ENCODE results near the gene FSHB. TPM values are rescaled to one million over a fixed set of nuclear protein-coding genes. Genes with fewer than 3 reads are reported as not detected.

FSHB gene
- total RNA-seq, 1 experiment from 2014 or later, result not detected

- DNase-seq (ENCODE audit: low read depth, low spot score) (no peak), ATAC-seq (no peak)
- Histone ChIP-seq H3K27me3 (ENCODE audit: control insufficient read depth, insufficient read depth, low read length) (no peaks in the 10 kb centered on the region), H3K4me1 (ENCODE audit: control insufficient read depth, insufficient read depth, low read length) (no peaks in the 10 kb centered on the region), H3K9me3 (ENCODE audit: control insufficient read depth, insufficient read depth, low read depth, low read length) (no peaks in the 10 kb centered on the region), H3K4me3 (ENCODE audit: low read depth in 2 of 2, low read length in 2 of 2) (no peak overlapping the region), H3K36me3 (ENCODE audit: control insufficient read depth, insufficient read depth, low read length) (no peaks in the 10 kb centered on the region), H3K27ac (ENCODE audit: low read length) (no peak overlapping the region)
- TF ChIP-seq, protein P1, sequence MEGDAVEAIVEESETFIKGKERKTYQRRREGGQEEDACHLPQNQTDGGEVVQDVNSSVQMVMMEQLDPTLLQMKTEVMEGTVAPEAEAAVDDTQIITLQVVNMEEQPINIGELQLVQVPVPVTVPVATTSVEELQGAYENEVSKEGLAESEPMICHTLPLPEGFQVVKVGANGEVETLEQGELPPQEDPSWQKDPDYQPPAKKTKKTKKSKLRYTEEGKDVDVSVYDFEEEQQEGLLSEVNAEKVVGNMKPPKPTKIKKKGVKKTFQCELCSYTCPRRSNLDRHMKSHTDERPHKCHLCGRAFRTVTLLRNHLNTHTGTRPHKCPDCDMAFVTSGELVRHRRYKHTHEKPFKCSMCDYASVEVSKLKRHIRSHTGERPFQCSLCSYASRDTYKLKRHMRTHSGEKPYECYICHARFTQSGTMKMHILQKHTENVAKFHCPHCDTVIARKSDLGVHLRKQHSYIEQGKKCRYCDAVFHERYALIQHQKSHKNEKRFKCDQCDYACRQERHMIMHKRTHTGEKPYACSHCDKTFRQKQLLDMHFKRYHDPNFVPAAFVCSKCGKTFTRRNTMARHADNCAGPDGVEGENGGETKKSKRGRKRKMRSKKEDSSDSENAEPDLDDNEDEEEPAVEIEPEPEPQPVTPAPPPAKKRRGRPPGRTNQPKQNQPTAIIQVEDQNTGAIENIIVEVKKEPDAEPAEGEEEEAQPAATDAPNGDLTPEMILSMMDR (IDR thresholded peaks at IDR 0.05), result no peak
- TF ChIP-seq, protein P2, sequence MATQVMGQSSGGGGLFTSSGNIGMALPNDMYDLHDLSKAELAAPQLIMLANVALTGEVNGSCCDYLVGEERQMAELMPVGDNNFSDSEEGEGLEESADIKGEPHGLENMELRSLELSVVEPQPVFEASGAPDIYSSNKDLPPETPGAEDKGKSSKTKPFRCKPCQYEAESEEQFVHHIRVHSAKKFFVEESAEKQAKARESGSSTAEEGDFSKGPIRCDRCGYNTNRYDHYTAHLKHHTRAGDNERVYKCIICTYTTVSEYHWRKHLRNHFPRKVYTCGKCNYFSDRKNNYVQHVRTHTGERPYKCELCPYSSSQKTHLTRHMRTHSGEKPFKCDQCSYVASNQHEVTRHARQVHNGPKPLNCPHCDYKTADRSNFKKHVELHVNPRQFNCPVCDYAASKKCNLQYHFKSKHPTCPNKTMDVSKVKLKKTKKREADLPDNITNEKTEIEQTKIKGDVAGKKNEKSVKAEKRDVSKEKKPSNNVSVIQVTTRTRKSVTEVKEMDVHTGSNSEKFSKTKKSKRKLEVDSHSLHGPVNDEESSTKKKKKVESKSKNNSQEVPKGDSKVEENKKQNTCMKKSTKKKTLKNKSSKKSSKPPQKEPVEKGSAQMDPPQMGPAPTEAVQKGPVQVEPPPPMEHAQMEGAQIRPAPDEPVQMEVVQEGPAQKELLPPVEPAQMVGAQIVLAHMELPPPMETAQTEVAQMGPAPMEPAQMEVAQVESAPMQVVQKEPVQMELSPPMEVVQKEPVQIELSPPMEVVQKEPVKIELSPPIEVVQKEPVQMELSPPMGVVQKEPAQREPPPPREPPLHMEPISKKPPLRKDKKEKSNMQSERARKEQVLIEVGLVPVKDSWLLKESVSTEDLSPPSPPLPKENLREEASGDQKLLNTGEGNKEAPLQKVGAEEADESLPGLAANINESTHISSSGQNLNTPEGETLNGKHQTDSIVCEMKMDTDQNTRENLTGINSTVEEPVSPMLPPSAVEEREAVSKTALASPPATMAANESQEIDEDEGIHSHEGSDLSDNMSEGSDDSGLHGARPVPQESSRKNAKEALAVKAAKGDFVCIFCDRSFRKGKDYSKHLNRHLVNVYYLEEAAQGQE (IDR thresholded peaks at IDR 0.05; ENCODE audit: insufficient read depth in 1 of 2, low read depth in 2 of 2, low read length in 1 of 2), result no peak
- TF ChIP-seq TCF7L2 (IDR thresholded peaks at IDR 0.05; ENCODE audit: low read depth, low read length) (no peak), POLR2AphosphoS5 (IDR thresholded peaks at IDR 0.05; ENCODE audit: low read depth, low read length) (no peak), SIN3A (IDR thresholded peaks at IDR 0.05; ENCODE audit: borderline replicate concordance, insufficient read depth, low read depth, low read length) (no peak)
- CTCF ChIA-PET, result no interaction called here
- no TSS peak for BruUV-seq (replicated peaks)
- POLR2A ChIA-PET, result no interaction called here
- in situ Hi-C loops (cut with HindIII; ENCODE audit: low pct_unique_long_range_greater_than_20kb, low sequenced_read_pairs) (no loop called here), intact Hi-C loops (cut with micrococcal nuclease; ENCODE audit: unreplicated experiment) (no loop called here)
Measured at GRCh38 chr11:30277176-30277575, 46.4 kb downstream of the FSHB start.

DNA sequence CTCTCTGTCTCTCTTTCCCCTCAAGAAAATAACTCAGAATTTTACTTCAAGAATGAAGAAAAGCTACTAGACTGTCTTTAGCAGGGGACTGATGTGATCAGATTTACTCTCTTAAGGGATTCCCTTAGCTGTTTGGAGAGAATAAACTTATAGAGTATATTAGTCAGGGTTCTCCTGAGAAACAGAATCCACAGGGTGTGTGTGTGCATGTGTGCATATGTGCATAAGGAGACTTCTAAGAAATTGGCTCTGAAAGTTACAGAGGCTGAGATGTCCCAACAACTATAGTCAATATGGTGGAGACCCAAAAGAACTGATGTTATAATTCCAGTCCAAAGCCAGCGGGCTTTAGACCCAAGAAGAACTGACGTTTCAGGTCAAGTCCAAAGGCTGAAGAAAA lies 49.0 kb downstream of the FSHB start:
- intact Hi-C loops (cut with micrococcal nuclease; ENCODE audit: unreplicated experiment), result no loop called here
- Histone ChIP-seq H3K4me1 (ENCODE audit: control insufficient read depth, insufficient read depth, low read length) (no peaks in the 10 kb centered on the region), H3K27me3 (ENCODE audit: control insufficient read depth, insufficient read depth, low read length) (no peaks in the 10 kb centered on the region), H3K9me3 (ENCODE audit: control insufficient read depth, insufficient read depth, low read depth, low read length) (no peaks in the 10 kb centered on the region), H3K36me3 (ENCODE audit: control insufficient read depth, insufficient read depth, low read length) (no peaks in the 10 kb centered on the region), H3K4me3 (ENCODE audit: low read depth in 2 of 2, low read length in 2 of 2) (no peak overlapping the region), H3K27ac (ENCODE audit: low read length) (no peak overlapping the region)
- ChIA-PET POLR2A (no interaction called here), CTCF (no interaction called here)
- no peak for DNase-seq (ENCODE audit: low read depth, low spot score)
- ATAC-seq, result no peak
- TF ChIP-seq TCF7L2 (IDR thresholded peaks at IDR 0.05; ENCODE audit: low read depth, low read length), result no peak
- TF ChIP-seq, protein P2 (IDR thresholded peaks at IDR 0.05; ENCODE audit: insufficient read depth in 1 of 2, low read depth in 2 of 2, low read length in 1 of 2), result no peak
- TF ChIP-seq, protein P1 (IDR thresholded peaks at IDR 0.05), result no peak
- no peak for TF ChIP-seq POLR2AphosphoS5 (IDR thresholded peaks at IDR 0.05; ENCODE audit: low read depth, low read length)
- TF ChIP-seq SIN3A (IDR thresholded peaks at IDR 0.05; ENCODE audit: borderline replicate concordance, insufficient read depth, low read depth, low read length), result no peak
- in situ Hi-C loops (cut with HindIII; ENCODE audit: low pct_unique_long_range_greater_than_20kb, low sequenced_read_pairs), result no loop called here
- BruUV-seq (replicated peaks), result no TSS peak

Data from Panc1 (cell line).